HCT116 (cell line): ENCODE results near the gene COL20A1. TPM values are rescaled to one million over a fixed set of nuclear protein-coding genes. Genes with fewer than 3 reads are reported as not detected.

ENCODE experiments used
- ATAC-seq: fragments of 200-7000 bp; cut with Tn5 transposase; 2 replicates; pipeline ENCODE4 v1.9.1; 2020; ENCODE audit warnings: mild to moderate bottlenecking, moderate library complexity
- BruUV-seq: library from RNA; stranded (reverse); fragments of 400-500 nt; replicated peaks from 2 replicates; lab custom pipeline; 2021; lab: Mats Ljungman, UMichigan
- CTCF ChIA-PET: fragments of 300-600 bp; sonication (Branson Sonifier 250); formaldehyde crosslinking; loops from one replicate; lab custom pipeline; 2021; ENCODE audit warnings: antibody characterized with exemption; lab: Charles Lee
- POLR2A ChIA-PET: fragments of 300-600, 350-600 bp; sonication (Branson Sonifier 250); formaldehyde crosslinking; loops from one replicate; lab custom pipeline; 2021; ENCODE audit warnings: antibody characterized with exemption; lab: Charles Lee
- RAD21 ChIA-PET, 2 experiments: fragments of 300-600 bp; sonication (Branson Sonifier 250); formaldehyde crosslinking; loops; one replicate each; lab custom pipeline; 2023; ENCODE audit warnings: low total read pairs in 2 of 2; ENCODE audit not compliant: uncharacterized antibody in 2 of 2, unreplicated experiment in 2 of 2, low non-redundant PET in 1 of 2; lab: Charles Lee
- DNase-seq: peaks from one replicate; pipeline ENCODE4 v3.0.0-alpha.2; 2010; ENCODE audit warnings: low read depth, low spot score
- H2AFZ ChIP-seq: fragments of 200-600 bp; shearing (Covaris generic), sonication (generic); 2 replicates; pipeline ENCODE4 v1.6.1; 2017; ENCODE audit warnings: low read depth, mixed run types, mixed read lengths, antibody characterized with exemption, low read length; ENCODE audit not compliant: poor library complexity, severe bottlenecking
- H3K27ac ChIP-seq: 2 replicates; pipeline ENCODE4 v1.5.1; 2012; ENCODE audit warnings: low read depth, low read length
- H3K27me3 ChIP-seq: fragments of 200-600 bp; sonication (generic); 2 replicates; pipeline ENCODE4 v1.6.1; 2016; ENCODE audit warnings: mixed run types, low read length, mixed read lengths; ENCODE audit not compliant: insufficient read depth
- H3K36me3 ChIP-seq, 2 experiments: fragments of 200-500 bp in 1 of 2; fragments of 200-600 bp in 1 of 2; sonication (Bioruptor generic) in 1 of 2; sonication (generic) in 1 of 2; 2 replicates each; pipeline versions ENCODE4 v1.5.1 to v1.6.1; 2014 to 2016; ENCODE audit warnings: low read length in 2 of 2, inconsistent platforms in 1 of 2, mixed read lengths in 1 of 2, mixed run types in 1 of 2; ENCODE audit not compliant: insufficient read depth in 2 of 2, control insufficient read depth in 1 of 2
- H3K4me1 ChIP-seq, 2 experiments: fragments of 200-600 bp in 1 of 2; sonication (generic) in 1 of 2; 2 replicates each; pipeline versions ENCODE4 v1.5.1 to v1.6.1; 2012 to 2017; ENCODE audit warnings: low read length in 2 of 2, inconsistent platforms in 1 of 2, mild to moderate bottlenecking in 1 of 2, mixed read lengths in 1 of 2, mixed run types in 1 of 2, moderate library complexity in 1 of 2; ENCODE audit not compliant: insufficient read depth in 2 of 2, control insufficient read depth in 1 of 2
- H3K4me2 ChIP-seq: fragments of 200-600 bp; sonication (generic); 2 replicates; pipeline ENCODE4 v1.6.1; 2017; ENCODE audit warnings: mixed run types, low read length, mixed read lengths
- H3K4me3 ChIP-seq, 2 experiments: fragments of 200-600 bp in 1 of 2; sonication (generic) in 1 of 2; replicated peaks in 1 of 2; 2 replicates each; pipeline ENCODE4 v1.5.1; 2011 to 2016; ENCODE audit warnings: low read length in 2 of 2, control low read depth in 1 of 2, low read depth in 1 of 2, mild to moderate bottlenecking in 1 of 2, mixed read lengths in 1 of 2, mixed run types in 1 of 2
- H3K79me2 ChIP-seq: fragments of 200-600 bp; sonication (generic); 2 replicates; pipeline ENCODE4 v1.6.1; 2017; ENCODE audit warnings: mild to moderate bottlenecking, mixed run types, low read length, moderate library complexity, mixed read lengths; ENCODE audit not compliant: insufficient read depth
- H3K9ac ChIP-seq: fragments of 200-600 bp; sonication (generic); 2 replicates; pipeline ENCODE4 v1.6.1; 2016; ENCODE audit warnings: low read length, mixed read lengths
- H3K9me2 ChIP-seq: fragments of 200-600 bp; sonication (generic), shearing (Covaris generic); 2 replicates; pipeline ENCODE4 v1.6.1; 2017; ENCODE audit warnings: mixed run types, mild to moderate bottlenecking, moderate library complexity; ENCODE audit not compliant: insufficient read depth
- H3K9me3 ChIP-seq, 2 experiments: fragments of 200-500 bp in 1 of 2; fragments of 200-600 bp in 1 of 2; sonication (Bioruptor generic) in 1 of 2; sonication (generic) in 1 of 2; 2 replicates each; pipeline ENCODE4 v1.6.1; 2014 to 2017; ENCODE audit warnings: low read length in 2 of 2, mixed read lengths in 2 of 2, inconsistent platforms in 1 of 2, low read depth in 1 of 2, mild to moderate bottlenecking in 1 of 2, mixed run types in 1 of 2, moderate library complexity in 1 of 2; ENCODE audit not compliant: control insufficient read depth in 1 of 2, insufficient read depth in 1 of 2
- H4K20me1 ChIP-seq: fragments of 200-600 bp; sonication (generic), shearing (Covaris generic); 2 replicates; pipeline ENCODE4 v1.6.1; 2017; ENCODE audit warnings: mixed run types, mild to moderate bottlenecking, moderate library complexity; ENCODE audit not compliant: insufficient read depth
- CBX3 ChIP-seq: IDR thresholded peaks from 2 replicates; pipeline ENCODE4 v1.6.1; 2012; ENCODE audit warnings: low read depth
- ELF1 ChIP-seq: IDR thresholded peaks from 2 replicates; pipeline ENCODE4 v1.6.1; 2012; ENCODE audit warnings: low read depth, borderline replicate concordance
- EZH2phosphoT487 ChIP-seq: fragments of 200-600 bp; IDR thresholded peaks from 2 replicates; pipeline ENCODE4 v1.6.1; 2018; ENCODE audit warnings: antibody characterized with exemption, borderline replicate concordance
- RAD21 ChIP-seq: IDR thresholded peaks from 2 replicates; pipeline ENCODE4 v1.6.1; 2012; ENCODE audit warnings: low read depth, mild to moderate bottlenecking
- SIN3A ChIP-seq: IDR thresholded peaks from 2 replicates; pipeline ENCODE4 v1.6.1; 2012; ENCODE audit warnings: low read depth
- ZBTB33 ChIP-seq: IDR thresholded peaks from 2 replicates; pipeline ENCODE4 v1.6.1; 2011; ENCODE audit warnings: mild to moderate bottlenecking, low read length, moderate library complexity; ENCODE audit not compliant: insufficient replicate concordance; ENCODE audit errors: extremely low read depth
- intact Hi-C: fragments of 100-400 bp; cut with micrococcal nuclease; formaldehyde crosslinking; loops from 2 replicates; pipeline ENCODE4 v1.10.0; 2022
- total RNA-seq: library from RNA; stranded (reverse); gene quantifications from one replicate; pipeline ENCODE4 v1.2.1, GENCODE V29; 2021; ENCODE audit not compliant: unreplicated experiment

The COL20A1 gene
- total RNA-seq, 1 experiment from 2014 or later, result 0.34 TPM

- ChIA-PET POLR2A (no interaction called here), CTCF (no interaction called here), RAD21 (no interaction called here)
- intact Hi-C loops, result no loop called here
- no TSS peak for BruUV-seq
- no peak overlapping the region for H3K9ac ChIP-seq
- H3K79me2 ChIP-seq, result peaks cover under 1% of the 10 kb centered on the region; the same call in 1 of the 2 replicates
- no peak overlapping the region for H2AFZ ChIP-seq
- TF ChIP-seq CBX3 (no peak), SIN3A (no peak), EZH2phosphoT487 (no peak), ELF1 (no peak)
- ATAC-seq, result no peak
- H3K4me3 ChIP-seq, result no peak overlapping the region
- no peaks in the 10 kb centered on the region for H3K36me3 ChIP-seq
- no peak overlapping the region for H3K27ac ChIP-seq
- no peak overlapping the region for H3K4me2 ChIP-seq
- peaks cover 0 to 15% of the 10 kb centered on the region in 2 experiments; a peak in 1 of 4 replicates for H3K4me1 ChIP-seq
- H3K9me2 ChIP-seq, result no peaks in the 10 kb centered on the region
- no peak for DNase-seq
- H3K27me3 ChIP-seq, result no peaks in the 10 kb centered on the region
- H3K9me3 ChIP-seq, result no peaks in the 10 kb centered on the region
- H4K20me1 ChIP-seq, result no peaks in the 10 kb centered on the region
These were observed 25.3 kb upstream of the COL20A1 start for GRCh38 chr20:63267691-63268090.

GRCh38 chr20:63268256-63268655 lies 24.7 kb upstream of the COL20A1 start:
- Histone ChIP-seq H3K4me1 (peaks cover 0 to 15% of the 10 kb centered on the region in 2 experiments; a peak in 1 of 4 replicates), H3K9me2 (no peaks in the 10 kb centered on the region), H3K9ac (no peak overlapping the region), H4K20me1 (no peaks in the 10 kb centered on the region), H3K4me3 (no peak overlapping the region), H3K27ac (no peak overlapping the region), H3K27me3 (no peaks in the 10 kb centered on the region), H3K36me3 (no peaks in the 10 kb centered on the region), H3K9me3 (no peaks in the 10 kb centered on the region), H3K79me2 (peaks cover 6% of the 10 kb centered on the region), H3K4me2 (no peak overlapping the region), H2AFZ (no peak overlapping the region)
- ChIA-PET POLR2A (no interaction called here), CTCF (no interaction called here), RAD21 (no interaction called here)
- ATAC-seq, result no peak
- TF ChIP-seq RAD21 (no peak), EZH2phosphoT487 (no peak), ZBTB33 (no peak)
- no peak for DNase-seq
- no TSS peak for BruUV-seq
- intact Hi-C loops, result no loop called here
